ENCODE data around the gene LSAMP. TPM values are rescaled to one million over a fixed set of nuclear protein-coding genes. Genes with fewer than 3 reads are reported as not detected.
"Not testable (repeated sequence)": the region's sequence is repeated elsewhere in the genome, so short reads cannot be mapped to it uniquely, and the experiment has no call there.

The LSAMP gene
- total RNA-seq, 1 donor from 2014 or later: 0.11 TPM

DNA sequence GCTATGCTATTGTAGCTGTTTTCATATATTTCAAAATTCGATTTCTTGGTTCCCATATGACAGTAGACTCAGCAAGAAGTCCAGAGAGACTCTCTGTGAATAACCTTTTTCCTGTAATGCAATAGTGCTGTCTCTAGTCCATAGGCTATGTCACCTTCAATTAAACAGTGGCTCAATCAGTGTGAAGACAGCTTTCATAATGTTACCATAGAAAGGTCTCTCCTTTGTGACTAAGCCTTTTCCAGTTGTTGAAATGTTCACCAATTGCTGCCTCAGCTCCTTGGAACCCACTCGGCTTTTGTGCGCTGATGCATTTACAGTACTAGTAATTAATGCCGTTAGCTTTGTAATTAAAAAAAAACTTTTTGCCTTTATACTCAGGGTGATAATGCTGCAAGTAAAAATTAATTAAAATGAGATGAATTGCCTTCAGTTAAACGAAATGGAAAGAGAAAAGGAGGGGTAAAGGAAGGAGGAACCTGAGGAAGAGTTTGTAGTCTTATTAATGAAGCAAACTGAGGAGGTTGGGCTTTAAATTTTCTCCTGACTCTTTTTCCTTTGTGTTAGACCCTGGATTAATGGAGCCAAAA is 214.8 kb downstream of the LSAMP start:
- no peak for DNase-seq (ENCODE audit: low spot score in 2 of 2)
- TF ChIP-seq, protein P1, sequence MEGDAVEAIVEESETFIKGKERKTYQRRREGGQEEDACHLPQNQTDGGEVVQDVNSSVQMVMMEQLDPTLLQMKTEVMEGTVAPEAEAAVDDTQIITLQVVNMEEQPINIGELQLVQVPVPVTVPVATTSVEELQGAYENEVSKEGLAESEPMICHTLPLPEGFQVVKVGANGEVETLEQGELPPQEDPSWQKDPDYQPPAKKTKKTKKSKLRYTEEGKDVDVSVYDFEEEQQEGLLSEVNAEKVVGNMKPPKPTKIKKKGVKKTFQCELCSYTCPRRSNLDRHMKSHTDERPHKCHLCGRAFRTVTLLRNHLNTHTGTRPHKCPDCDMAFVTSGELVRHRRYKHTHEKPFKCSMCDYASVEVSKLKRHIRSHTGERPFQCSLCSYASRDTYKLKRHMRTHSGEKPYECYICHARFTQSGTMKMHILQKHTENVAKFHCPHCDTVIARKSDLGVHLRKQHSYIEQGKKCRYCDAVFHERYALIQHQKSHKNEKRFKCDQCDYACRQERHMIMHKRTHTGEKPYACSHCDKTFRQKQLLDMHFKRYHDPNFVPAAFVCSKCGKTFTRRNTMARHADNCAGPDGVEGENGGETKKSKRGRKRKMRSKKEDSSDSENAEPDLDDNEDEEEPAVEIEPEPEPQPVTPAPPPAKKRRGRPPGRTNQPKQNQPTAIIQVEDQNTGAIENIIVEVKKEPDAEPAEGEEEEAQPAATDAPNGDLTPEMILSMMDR (IDR thresholded peaks at IDR 0.05): no peak
- H3K27me3 ChIP-seq: no peaks in the 10 kb centered on the region
- H3K4me3 ChIP-seq: no peak overlapping the region
- intact Hi-C loops (cut with DNase I): no loop called here
- no peaks in the 10 kb centered on the region for H3K9me3 ChIP-seq
- H3K4me1 ChIP-seq: no peaks in the 10 kb centered on the region
- H3K27ac ChIP-seq: no peak overlapping the region
- no peaks in the 10 kb centered on the region for H3K36me3 ChIP-seq

DNA sequence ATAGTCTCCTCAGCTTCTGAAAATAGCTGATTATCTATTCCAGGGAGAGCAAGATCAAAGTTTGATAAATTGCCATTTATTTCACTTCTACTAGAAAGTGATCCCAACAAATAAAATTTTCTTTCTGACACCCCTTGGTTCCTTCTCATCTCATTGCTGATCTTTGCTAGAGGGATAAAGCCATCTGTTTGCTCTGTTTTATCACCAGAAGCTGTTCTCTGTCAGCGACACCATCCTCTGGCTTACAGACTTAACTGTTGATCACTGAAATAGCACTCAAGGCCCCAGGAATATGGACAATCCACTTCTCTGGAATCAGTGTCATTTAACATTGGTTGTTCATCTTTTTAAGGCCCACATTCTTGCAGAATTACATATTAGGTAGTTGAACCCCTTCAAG is 219.0 kb downstream of the LSAMP start:
- H3K27me3 ChIP-seq: no peaks in the 10 kb centered on the region
- no peaks in the 10 kb centered on the region for H3K9me3 ChIP-seq
- no peak overlapping the region for H3K4me3 ChIP-seq
- H3K27ac ChIP-seq: no peak overlapping the region
- intact Hi-C loops (cut with DNase I): no loop called here
- TF ChIP-seq, protein P1 (IDR thresholded peaks at IDR 0.05): no peak
- H3K4me1 ChIP-seq: no peaks in the 10 kb centered on the region
- no peak for DNase-seq (ENCODE audit: low spot score in 2 of 2)
- no peaks in the 10 kb centered on the region for H3K36me3 ChIP-seq

DNA sequence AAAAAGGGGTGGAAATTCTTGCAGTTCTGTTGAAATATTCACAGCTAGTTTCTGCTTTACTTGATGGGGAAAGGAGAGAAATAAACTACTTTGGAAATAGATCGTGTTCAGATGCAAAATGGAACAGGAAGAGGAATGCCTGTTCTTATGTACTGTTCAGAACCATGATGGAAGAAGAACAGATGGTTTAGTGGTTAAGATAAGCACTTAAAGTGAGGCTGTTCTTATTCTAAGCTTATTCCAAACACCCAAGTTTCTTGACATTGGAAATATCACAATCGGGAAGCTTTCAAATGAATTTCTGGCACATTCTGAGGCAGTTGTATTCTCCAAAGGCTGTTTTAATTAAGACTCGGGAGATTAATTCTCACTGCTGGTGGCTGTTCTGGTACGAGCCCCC is 228.5 kb downstream of the LSAMP start:
- TF ChIP-seq, protein P1 (IDR thresholded peaks at IDR 0.05): no peak
- H3K9me3 ChIP-seq: no peaks in the 10 kb centered on the region
- H3K36me3 ChIP-seq: no peaks in the 10 kb centered on the region
- intact Hi-C loops (cut with DNase I): no loop called here
- no peak for DNase-seq (ENCODE audit: low spot score in 2 of 2)
- no peaks in the 10 kb centered on the region for H3K27me3 ChIP-seq
- no peak overlapping the region for H3K4me3 ChIP-seq
- H3K4me1 ChIP-seq: no peaks in the 10 kb centered on the region
- H3K27ac ChIP-seq: no peak overlapping the region

DNA sequence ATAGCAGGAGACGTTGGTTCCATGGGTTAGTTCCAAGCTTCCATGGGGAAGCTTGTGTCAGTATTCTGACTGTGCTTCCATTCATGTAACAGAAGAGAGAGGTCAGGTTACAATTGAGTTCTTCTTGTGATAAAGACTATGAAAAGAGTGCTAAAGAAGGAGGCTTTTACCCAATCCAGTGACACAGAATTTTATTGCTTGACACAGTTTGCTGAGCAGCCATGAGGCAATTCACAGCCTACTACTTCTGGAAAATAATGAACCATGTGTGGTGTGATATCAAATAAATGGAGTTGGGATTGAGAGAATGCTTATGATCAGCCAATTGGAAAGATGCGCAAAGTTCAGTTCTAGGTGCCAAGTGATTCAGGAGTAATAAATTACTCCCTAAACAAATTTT is 233.4 kb downstream of the LSAMP start:
- Histone ChIP-seq H3K9me3 (no peaks in the 10 kb centered on the region), H3K27ac (no peak overlapping the region), H3K4me1 (no peaks in the 10 kb centered on the region), H3K36me3 (no peaks in the 10 kb centered on the region), H3K4me3 (no peak overlapping the region), H3K27me3 (no peaks in the 10 kb centered on the region)
- TF ChIP-seq, protein P1 (IDR thresholded peaks at IDR 0.05): no peak
- intact Hi-C loops (cut with DNase I): no loop called here
- DNase-seq (ENCODE audit: low spot score in 2 of 2): no peak

DNA sequence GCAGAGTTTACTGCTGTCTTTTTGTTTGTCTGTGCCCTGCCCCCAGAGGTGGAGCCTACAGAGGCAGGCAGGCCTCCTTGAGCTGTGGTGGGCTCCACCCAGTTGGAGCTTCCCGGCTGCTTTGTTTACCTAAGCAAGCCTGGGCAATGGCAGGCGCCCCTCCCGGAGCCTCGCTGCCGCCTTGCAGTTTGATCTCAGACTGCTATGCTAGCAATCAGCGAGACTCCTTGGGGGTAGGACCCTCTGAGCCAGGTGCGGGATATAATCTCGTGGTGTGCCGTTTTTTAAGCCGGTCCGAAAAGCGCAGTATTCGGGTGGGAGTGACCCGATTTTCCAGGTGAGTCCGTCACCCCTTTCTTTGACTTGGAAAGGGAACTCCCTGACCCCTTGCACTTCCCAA is 236.5 kb downstream of the LSAMP start:
- H3K27me3 ChIP-seq; H3K36me3 ChIP-seq; H3K9me3 ChIP-seq; H3K4me3 ChIP-seq; H3K27ac ChIP-seq; DNase-seq (ENCODE audit: low spot score in 2 of 2); intact Hi-C loops (cut with DNase I); H3K4me1 ChIP-seq: not testable (repeated sequence)

DNA sequence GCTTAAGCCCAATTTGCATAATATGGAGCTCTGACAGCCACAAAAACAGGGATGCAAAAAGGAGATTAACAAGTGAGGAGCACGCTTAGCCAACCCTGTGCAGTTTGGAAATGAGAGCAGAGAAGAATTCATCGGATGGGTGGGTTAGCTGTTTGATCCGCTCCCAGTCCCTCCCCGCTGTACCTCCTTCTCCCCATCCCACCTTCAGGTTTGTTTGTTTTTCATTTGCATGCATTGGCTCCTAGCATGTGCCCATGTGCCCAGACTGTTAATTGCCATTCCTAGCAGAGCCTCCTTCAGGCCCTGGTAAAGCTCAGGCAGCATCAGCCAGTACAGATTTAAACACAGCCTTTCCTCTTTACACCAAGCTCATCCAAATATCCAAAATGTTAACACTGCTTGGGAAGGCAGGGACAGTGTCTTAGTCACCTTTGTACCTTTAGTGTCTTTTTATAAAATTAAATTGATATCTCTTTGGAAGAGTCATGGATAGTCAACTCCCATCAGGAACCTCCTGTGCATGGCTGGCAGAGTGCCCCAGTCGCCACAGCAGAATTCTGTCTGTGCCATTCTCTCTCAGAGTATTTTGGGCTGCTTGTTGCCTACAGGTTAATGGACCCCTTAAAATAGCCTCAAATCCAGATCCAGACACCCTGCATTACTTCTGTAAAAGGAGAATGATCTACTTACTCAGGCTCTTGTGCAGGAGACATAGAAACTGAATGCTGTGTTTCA is 244.2 kb downstream of the LSAMP start:
- H3K27me3 ChIP-seq: no peaks in the 10 kb centered on the region
- H3K4me3 ChIP-seq: no peak overlapping the region
- H3K9me3 ChIP-seq: no peaks in the 10 kb centered on the region
- no peaks in the 10 kb centered on the region for H3K4me1 ChIP-seq
- H3K27ac ChIP-seq: no peak overlapping the region
- intact Hi-C loops (cut with DNase I): no loop called here
- no peaks in the 10 kb centered on the region for H3K36me3 ChIP-seq
- TF ChIP-seq, protein P1 (IDR thresholded peaks at IDR 0.05): no peak
- DNase-seq (ENCODE audit: low spot score in 2 of 2): no peak

Data from ascending aorta (tissue), 2 donors.